ENCODE data around the gene IFNL1.
"Not testable (repeated sequence)": the region's sequence is repeated elsewhere in the genome, so short reads cannot be mapped to it uniquely, and the experiment has no call there.

The IFNL1 gene

DNA sequence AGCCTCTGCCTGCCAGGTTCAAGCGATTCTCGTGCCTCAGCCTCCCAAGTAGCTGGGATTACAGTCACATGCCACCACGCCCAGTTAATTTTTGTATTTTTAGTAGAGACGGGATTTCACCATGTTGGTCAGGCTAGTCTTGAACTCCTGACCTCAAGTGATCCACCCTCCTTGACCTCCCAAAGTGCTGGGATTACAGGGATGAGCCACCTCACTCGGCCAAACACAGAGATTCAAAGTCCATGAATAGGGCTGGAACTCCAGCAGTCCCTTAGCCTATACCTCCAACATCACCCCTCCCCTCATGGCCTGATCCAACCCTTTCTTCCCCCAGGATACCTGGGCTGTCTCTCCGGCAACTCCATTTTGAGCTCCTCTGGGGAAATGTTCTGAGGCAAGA lies 36.5 kb downstream of the IFNL1 start:
- DNase-seq (ENCODE audit: low spot score), result not testable (repeated sequence)

DNA sequence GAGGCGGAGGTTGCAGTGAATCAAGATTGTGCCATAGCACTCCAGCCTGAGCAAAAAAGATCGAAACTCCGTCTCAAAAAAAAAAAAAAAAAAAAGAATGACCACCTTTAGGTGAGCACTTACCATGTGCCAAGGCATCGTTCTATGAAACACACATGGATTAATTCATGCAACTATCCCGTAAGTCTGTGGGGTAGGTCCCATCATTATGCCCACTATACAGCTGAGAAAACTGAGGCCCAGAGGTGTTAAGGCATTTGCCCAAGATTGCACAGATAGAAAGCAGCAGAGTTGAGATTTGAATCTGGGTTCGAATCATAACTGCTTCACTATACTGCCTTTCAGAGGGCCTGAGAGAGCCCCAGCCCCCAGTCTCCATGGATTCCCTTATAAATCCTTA lies 37.3 kb downstream of the IFNL1 start:
- DNase-seq (ENCODE audit: low spot score), result no peak

DNA sequence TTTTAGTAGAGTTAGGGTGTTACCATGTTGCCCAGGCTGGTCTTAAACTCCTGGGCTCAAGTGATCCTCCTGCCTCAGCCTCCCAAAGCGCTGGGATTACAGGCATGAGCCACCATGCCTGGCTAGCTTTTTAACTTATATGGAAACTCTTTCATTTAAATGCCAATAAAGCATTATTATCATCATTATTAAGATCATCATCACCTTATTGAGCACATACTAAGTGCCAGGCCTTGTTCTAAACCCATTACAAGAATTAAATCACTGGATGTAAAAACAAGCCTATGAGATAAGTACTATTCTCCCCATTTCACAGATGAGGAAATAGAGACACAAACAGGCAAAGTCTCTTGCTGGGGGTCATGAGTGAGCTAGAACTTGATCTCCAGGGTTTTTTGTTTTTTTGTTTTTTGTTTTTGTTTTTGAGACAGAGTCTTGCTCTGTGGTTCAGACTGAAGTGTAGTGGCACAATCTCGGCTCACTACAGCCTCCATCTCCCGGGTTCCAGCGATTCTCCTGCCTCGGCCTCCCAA lies 38.3 kb downstream of the IFNL1 start:
- no peak for DNase-seq (ENCODE audit: low spot score)

DNA sequence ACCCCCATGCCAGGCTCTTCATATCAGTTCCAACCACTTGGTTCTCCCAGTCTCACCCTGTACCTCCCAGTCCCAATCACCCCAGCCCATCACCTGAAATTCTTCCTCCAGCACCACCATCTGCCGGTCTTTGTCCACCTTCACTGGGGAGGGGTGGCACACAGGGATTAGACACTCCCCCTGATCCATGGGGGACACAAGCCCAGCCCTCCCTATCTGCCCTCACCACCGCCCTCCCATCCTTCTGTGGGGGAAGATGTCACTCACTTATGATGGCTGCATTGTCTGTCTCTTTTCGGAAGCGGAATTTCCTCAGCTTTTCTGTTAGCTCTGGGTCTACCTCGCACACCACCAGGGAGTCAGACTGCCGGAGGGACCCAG lies 39.0 kb downstream of the IFNL1 start:
- DNase-seq (ENCODE audit: low spot score), result no peak

DNA sequence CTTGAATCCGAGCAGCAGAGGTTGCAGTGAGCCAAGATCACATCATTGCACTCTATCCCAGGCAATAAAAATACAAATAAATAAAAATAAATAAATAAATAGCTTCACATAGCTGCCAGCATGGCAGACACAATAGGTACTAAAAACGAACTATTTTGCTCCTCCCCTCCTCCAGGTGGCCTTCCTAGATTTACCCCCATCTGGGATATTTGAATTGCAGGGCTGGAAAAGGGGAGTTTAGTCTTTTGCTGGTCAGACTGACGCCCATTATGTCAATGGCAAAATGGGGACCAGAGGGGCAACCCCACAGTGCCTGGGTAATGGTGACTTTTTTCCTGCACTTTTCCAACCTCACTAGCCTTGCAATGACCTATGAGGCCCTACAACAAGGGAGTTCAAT lies 40.3 kb downstream of the IFNL1 start:
- DNase-seq (ENCODE audit: low spot score), result no peak

DNA sequence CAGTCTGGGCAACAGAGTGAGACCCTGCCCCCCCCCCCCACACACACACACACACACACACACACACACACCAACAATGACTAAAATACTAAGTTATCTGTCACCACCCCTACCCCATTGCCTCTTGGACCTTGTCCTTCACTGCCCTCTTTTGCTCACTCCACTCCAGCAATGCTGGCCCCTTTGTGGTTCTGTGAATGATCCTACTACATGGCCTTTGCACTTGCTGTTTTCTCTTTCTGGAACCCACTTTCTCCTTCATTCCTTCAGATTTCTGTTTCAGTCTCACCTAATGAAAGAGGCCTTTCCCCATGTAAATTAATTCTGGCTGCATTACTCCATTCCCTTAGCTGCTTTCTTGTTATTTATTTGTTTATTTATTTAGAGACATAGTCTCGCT lies 43.5 kb downstream of the IFNL1 start:
- no peak for DNase-seq (ENCODE audit: low spot score)

DNA sequence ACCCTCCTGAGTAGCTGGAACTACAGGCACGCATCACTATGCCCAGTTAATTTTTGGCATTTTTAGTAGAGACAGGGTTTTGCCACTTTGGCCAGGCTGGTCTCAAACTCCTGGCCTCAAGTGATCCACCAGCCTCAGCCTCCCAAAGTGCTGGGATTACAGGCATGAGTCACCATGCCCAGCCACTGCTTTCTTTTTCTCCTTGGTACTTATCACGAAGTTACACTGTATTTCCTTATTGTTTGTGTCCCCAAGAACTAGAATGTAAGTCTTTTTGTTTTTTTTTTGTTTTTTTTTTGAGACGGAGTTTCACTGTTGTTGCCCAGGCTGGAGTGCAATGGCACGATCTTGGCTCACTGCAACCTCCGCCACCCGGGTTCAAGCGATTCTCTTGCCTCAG lies 43.9 kb downstream of the IFNL1 start:
- not testable (repeated sequence) for DNase-seq (ENCODE audit: low spot score)

DNA sequence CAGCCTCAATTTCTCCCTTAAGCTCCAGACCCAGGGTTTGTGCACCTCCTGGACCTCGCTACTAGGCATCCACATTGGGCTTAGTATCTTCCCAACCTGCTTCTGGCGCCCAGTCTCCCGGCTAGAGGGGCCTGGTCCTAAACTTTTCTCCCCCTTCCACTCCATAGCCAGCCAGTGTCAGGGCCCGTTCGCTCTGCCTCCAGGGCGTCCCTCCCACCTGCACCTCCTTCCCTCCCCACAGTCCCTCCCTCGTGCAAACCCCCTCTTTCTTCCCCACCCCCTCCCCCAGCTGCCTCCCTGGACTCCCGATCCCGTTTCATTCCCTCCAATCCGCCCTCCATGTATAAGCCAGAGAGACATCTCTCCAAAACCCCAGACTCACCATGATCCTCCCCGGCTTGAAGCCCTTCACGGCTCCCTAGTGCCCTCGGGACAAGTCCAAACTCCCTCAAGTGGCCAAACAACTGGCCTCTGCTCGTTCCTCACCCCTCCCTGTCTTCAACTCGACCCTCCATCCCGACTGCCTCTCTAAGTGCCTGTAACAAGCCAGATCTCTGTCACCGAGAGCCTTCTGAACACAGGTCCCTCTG lies 45.0 kb downstream of the IFNL1 start:
- DNase-seq (ENCODE audit: low spot score), result peak; percentile 24

DNA sequence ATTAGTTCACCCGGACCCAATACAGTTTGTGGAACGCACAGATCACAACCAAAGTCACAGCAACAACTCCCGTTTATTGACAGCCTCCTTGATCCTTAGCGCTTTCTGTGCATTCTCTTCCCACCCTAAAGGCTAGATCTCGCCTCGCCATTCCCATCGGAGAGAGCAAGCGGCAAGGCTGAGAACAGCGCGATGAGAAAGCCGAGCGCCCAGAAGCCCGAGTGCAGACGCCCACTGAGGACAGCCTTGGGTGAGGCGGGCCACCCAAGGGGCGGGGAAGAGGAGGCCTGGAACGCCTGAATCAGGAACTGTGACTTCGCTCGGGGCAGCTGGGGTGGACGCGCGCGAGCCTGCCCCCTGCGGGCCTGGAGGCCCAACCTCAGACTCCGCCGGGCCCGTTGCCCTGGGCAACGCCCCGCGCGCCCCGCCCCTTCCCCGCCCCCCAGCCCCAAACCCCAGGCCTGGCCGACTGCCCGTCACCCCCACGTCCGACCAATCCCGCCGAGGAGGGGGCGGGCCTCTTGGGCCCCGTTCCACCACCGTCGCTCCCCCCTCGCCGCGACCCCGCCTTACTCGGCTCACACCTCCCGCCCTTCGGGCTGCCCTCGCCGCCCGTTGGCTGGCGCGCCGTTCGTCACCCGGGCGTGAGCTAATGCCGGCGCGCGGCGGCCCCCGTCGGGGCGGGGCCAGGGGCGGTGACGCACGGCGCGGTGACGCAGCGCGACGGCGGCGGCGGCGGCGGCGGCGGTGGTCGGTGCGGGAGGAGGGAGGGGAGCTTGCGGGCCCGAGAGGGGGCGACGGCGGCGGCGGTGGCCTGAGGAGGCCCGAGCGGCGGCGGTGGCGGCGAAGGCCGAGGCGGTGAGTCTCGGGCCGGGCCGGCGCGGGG lies 45.8 kb downstream of the IFNL1 start, which contains the start of gene SAMD4B:
Gene SAMD4B (plus strand): TSS at position 703 of the 886 bp plus-strand sequence. CDS start 14,473 bp downstream, outside the sequence.
- peak; percentile 98 for DNase-seq (ENCODE audit: low spot score)

DNA sequence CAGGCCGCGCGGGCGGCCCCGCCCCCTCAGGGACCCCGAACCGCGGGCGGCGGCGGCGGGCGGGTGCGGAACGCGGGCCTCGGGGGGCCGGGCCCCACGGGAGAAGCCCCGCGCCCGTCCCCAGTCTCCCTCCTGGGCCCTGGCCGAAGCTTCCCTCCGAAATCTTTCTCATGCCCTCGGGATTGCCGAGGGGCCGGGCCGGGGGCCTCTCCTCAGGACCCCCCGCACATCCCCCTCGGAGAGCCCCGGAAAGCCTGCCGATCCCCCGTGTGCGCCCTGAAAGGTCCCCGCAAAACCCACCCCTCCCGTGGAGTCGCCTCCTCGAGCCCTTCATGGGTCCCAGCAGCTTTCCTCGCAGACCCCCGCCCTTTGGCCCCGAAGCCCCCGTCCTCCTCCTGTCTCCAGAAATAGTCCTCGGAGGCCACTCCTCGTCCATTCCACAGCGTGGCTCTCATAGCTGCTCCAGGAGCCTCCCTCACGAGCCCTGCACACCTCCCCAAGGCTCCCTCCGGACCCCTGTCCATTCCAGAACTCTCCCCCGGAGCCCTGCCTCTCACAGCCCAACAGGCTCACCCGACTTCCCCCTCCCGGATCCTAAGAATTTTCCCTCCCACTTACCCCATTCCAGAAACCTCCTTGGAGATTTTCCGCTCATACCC lies 46.6 kb downstream of the IFNL1 start:
- no peak for DNase-seq (ENCODE audit: low spot score)

DNA sequence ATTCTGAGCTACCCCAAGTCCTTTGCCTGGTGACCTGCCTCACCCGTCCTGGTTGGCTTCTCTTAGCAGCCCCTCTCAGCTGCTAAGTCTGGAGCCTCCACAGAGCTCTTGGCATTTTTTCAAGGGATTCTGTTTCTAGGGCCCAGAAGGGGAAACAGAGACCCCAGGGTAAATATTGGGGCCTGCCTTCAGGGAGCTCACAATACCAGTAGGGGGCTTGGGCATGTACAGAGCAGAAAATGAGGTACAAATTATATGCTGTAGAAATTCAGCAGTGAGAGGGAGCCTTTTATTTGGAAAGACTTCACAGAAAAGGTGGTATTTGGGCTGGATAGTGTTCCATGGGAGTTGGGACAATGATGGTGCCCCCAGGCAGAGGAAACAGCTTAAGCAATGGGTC lies 49.7 kb downstream of the IFNL1 start:
- no peak for DNase-seq (ENCODE audit: low spot score)

DNA sequence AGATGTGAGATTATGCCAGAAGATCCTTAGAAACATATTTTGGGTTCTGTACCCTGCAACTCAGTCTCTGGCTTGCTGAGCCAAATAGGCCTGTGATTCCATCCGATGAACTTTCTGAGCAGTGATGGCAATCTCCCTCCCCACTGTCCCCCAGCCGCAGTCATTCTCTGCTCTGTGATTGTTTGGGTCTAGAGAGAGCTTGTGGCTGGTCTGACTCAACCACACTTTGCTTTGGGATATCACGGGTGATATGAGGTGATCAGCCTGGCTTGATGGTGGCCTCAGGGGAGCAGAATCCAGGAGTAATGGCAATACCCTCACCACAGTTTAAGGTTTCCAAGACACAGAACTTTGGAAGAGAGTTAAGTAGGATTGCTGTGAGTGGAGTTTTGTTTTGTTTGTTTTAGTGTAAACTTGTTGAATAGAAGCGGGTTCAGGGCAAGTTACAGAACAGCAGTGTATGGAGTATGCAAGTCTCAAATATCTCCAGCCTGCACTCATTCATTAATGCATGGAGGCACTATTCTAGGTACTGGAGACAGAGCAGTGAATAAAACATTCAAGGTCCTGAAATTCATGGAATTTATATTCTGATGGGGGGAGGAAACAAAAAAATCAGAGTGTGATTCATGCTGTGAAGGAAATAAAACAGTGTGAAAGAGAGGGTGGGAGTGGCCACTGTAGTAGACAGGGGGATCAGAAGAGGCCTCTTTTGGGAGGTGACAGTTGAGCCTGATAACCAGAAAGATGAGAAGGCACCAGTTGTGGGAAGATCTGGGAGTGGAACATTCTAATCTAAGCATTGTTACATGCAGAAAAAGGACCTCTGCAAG lies 51.3 kb downstream of the IFNL1 start:
- no peak for DNase-seq (ENCODE audit: low spot score)

Data from LoVo (cell line).